Measurements from ENCODE around the gene KATNAL2.

DNA sequence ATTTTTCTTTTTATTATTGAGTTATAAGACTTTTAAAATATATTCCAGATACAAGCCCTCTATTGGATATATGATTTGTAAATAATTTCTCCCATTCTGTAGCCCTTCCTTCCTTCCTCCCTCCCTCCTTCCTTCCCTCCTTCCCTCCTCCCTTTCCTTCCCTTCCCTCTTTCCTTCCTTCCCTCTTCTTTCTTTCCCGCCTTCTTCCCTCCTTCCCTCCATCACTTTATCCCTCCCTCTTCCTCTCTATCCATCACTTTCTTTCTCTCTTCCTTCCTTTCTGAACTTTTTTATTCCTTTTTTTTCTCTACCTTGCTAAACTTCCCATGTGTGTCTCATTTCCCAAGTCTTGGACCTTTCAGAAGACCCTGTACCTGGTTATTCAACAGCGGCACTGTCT, 163.5 kb downstream of the KATNAL2 start:
- TF ChIP-seq, protein P1, sequence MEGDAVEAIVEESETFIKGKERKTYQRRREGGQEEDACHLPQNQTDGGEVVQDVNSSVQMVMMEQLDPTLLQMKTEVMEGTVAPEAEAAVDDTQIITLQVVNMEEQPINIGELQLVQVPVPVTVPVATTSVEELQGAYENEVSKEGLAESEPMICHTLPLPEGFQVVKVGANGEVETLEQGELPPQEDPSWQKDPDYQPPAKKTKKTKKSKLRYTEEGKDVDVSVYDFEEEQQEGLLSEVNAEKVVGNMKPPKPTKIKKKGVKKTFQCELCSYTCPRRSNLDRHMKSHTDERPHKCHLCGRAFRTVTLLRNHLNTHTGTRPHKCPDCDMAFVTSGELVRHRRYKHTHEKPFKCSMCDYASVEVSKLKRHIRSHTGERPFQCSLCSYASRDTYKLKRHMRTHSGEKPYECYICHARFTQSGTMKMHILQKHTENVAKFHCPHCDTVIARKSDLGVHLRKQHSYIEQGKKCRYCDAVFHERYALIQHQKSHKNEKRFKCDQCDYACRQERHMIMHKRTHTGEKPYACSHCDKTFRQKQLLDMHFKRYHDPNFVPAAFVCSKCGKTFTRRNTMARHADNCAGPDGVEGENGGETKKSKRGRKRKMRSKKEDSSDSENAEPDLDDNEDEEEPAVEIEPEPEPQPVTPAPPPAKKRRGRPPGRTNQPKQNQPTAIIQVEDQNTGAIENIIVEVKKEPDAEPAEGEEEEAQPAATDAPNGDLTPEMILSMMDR (conservative IDR thresholded peaks at IDR 0.05): no peak
- no peak for TF ChIP-seq EZH2 (IDR thresholded peaks at IDR 0.05; ENCODE audit: low read depth)

Measured in PC-9 (cell line).